GM18526 (cell line): Measurements from ENCODE around the gene BCAS1.

Source experiments
- POLR2A ChIP-seq: IDR thresholded peaks from 3 replicates; pipeline ENCODE4 v1.6.1; 2011; ENCODE audit not compliant: insufficient read length; ENCODE audit errors: extremely low read depth

Gene BCAS1

DNA sequence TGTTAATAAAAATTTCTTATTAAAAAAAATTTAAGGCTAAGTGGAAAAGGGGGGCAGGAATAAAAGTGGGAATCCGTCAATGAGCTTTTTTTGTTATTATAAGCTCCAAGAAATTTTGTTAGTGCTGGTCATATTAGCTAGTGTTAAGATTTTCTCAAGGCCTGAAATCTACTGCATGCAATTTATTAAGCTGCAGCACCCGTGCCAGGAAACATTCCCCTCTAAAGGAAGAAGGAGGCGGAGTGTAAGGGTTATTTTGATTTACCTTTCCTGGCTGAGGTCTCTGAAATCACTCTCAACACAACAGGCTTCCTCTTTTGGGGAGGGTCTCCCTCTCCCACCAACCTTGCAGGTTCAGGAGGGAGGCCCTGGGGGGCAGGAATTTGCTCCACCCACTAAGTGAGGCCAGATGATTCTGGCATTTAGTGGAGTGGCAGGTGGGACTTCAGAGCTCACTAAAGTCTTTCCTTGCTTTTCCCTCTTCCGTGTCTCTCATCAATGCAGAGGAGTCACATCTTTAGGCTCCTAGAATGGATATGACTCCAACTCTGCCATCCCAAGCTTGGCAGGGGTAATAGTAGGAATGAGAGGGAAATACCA lies 168.8 kb downstream of the BCAS1 start:
- TF ChIP-seq POLR2A = no peak

DNA sequence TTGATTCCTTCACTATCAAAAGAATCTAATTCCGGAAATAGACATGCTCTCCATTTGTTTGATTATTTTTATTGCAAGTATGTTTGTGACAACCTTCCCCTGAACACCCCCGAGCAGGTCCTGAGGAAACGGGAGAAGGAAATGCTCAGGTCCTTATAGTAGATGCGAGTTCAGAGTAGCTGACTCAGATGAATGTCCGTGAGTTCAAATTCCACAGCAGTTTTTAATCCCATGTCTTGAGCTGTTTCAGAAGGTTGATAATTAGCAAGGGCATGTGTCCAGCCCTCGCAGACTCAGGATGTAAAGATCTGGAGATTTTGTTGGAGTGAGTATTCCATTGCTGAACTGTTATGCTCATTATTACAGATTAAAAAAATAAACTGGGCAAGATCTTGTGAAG lies 169.3 kb downstream of the BCAS1 start:
- no peak for TF ChIP-seq POLR2A

DNA sequence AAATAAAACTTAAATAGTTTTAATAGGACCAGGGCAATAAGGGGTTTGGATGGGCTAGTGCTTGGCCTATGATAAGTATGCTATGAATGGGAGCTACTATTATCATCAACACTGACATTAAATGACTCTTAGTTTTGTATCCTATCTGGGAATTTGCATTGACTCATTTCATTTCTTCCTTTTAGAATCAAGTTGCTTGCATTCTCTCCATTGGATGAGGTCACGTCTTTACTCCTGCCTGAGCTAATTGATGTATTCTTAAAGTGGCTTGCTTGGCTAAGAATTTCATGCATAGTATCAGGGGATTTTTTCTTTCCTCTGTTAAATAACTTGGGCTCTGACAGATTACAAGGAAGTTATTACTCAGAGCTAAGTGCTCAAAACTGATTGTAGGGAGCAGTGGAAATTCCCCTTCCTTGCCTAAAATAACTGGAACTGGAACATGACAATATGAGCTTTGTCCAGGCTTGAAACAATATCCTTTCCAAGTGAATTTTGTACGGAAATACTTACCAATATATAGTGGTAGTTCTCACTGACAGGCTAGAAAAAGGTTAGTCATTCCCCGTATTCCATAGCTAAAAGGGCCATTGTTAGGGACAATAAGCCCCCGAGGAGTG lies 169.9 kb downstream of the BCAS1 start:
- no peak for TF ChIP-seq POLR2A

DNA sequence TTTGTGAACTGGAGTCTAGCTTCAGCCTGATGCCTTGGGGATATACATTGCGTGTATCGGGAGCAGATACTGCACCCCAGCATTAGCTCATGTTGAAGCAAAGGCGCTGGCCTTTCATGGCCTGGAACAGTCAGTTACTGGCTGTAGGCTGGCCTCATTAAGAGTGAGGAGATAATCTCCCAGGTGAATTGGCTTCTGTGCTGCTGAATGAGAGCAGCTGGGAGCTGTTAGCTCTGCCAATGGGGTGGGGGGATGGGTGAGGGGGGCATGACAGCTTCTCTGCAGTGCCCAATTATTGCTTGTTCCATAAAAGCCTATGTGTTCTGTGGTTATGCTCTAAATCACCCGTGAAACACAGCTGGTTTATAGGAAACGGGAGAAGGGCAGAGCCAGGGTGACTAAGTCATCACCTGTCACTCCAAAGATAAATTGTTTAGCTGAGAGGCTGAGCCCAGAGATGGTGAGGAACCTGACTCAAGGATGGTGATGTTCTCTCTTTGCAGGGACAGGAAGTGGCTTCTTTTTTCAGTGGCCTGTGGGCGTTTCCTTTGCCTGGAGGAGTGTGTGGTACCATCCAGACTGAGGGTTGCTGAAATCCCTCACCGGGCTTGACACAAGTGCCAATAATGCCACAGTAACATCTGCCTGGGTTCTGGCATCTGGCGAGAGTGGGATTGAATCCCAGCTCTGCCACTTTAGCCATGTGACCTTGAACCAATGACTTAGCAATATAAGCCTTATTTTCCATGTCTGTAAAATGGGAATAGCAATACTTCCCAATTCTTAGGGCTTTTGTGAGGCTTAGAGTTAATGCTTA lies 170.8 kb downstream of the BCAS1 start:
- TF ChIP-seq POLR2A = no peak

DNA sequence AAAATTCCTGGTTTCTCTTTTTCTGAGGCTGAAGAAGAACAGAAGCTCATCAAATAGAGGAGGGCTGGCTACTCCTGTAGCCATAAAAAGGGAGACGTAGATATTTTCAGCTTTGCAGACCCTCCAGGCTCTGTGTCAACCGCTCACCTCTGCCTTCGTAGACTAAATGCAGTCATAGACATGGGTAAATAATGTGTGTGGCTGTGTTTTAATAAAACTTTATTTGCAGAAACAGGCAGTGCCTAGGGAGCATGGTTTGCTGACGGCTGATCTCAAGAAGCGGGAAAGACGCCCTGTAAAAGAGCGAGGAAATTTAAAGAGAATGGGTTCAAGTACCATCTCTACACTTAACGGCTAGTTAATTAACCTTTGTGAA lies 171.8 kb downstream of the BCAS1 start:
- TF ChIP-seq POLR2A = no peak

DNA sequence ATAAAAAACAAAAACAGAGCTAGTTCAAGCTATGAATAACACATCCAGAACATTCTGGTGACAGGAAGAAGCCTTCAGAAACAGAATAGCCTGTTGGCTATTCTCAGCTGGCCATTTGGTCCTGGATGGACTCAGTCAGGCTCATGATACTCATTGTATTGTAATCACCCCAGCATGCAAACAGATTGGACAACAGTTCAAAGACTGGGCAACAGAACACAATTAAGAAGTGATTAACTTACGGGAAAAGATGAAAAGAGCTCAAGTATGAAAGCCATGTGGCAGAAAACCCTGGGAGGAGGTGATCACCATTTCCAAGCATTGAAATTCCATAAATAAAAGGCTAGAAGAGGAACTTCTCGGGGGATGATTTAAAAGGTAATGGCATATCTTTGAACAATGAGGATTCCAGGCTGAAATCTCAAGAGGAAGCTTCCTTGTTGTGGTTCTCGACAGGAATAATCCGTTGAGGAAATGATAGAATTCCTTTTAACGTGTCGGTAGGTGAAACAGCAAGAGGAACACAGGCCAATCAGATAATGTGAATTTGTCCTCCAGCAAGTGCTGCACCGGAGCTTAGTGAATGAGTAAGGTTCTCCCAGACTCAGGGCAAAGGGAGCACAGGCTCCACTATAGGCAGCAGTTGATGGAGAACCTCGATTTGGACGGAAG lies 172.4 kb downstream of the BCAS1 start:
- no peak for TF ChIP-seq POLR2A

DNA sequence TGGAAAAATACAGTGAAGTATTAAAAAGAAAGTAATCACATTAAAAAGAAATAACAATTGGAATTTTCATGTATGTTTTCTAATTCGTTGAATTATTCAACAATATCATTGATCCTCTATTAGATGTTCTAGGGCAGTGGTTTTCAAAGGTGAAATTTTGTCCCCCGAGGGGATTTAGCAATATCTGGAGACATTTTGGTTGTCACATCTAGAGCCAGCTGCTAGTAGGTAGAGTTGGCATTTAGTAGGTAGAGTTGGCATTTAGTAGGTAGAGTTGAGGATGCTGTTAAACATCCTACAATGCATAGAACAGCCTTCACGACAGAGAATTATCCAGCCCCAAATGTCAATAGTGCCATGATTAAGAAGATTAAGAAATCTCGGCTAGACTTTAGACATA lies 173.7 kb downstream of the BCAS1 start:
- no peak for TF ChIP-seq POLR2A

DNA sequence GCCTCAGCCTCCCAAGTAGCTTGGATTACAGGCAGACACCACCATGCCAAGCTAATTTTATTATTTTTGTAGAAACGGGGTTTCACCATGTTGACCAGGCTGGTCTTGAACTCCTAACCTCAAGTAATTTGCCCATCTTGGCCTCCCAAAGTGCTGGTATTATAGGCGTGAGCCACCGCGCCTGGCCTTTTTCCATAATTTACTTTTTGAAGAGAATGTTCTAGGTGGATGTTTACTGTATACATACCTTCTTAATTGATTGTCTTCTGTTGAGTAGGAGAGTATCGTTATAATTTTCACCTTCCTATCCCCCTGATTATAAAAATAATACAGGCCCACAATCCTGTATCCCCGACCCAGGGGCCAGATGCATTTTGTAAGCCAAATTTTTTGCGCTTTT lies 174.4 kb downstream of the BCAS1 start:
- TF ChIP-seq POLR2A = no peak

DNA sequence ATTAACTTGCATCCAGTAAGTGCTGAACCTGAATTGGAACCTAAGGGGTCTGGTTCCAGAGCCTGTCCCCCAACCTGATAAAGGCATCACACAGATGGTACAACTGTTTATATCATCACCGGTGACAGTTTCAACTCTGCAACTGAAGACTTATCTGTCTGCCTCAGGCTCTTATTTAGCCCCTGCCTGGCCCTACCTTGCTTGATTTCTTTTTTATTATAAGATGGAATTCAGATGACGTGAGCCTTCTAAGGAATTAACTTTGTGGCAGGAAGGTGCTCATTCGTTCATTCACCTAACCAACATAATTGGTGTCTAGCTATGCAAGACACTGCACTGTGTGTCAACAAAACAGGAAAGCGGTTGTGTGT lies 175.0 kb downstream of the BCAS1 start:
- TF ChIP-seq POLR2A = no peak

DNA sequence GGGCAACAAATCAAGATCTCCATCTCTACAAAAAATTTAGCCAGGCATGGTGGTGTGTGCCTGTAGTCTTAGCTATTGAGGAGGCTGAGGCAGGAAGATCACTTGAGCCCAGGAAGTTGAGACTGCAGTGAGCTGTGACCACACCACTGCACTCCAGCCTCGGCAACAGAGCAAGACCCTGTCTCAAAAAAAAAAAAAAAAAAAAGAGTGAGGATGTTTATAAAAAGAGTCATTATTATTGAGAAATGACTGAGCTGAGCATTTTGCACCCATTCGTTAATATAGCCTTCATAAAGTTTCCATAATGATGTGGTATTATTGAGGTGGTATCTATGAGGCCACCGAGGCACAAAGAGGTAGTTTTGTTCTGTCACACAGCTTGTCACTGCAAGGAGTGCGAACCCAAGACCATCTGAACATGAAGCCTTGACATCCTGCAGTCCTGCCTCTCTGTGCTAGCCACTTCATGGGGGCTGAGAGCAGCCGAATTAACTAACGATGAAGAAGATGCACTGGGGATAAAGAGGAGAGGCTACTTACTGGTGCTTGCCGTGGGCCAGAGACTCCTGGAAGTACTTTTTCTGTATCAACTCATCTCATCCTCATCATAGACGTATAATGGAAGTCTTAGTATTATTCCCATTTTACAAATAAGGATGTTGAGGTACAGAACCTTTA lies 175.5 kb downstream of the BCAS1 start:
- no peak for TF ChIP-seq POLR2A
